Fibroblast of gingiva (primary cell): ENCODE measurements around the gene PCGF5.

Experiments
- DNase-seq: peaks from one replicate; pipeline ENCODE4 v3.0.0-alpha.2; 2011; ENCODE audit warnings: low read depth

PCGF5 gene

GRCh38 chr10:91328320-91328984 is 108.0 kb downstream of the PCGF5 start:
- DNase-seq = no peak
